Activated T-helper 1 cell treated with anti-CD3 and anti-CD28 coated beads, Interleukin-12 subunit alpha, Interleukin-12 subunit beta, Interleukin-2, Interleukin-4 antibody, amounts not matched to agents 30 ng/mL and 10 ng/mL and 1 ng/mL, durations not matched to agents 14 hours and 24 hours and 36 hours (primary cell): ENCODE measurements around the gene BARHL1. TPM values are rescaled to one million over a fixed set of nuclear protein-coding genes. Genes with fewer than 3 reads are reported as not detected.

Experiments used
- DNase-seq: peaks from one replicate; pipeline ENCODE4 v3.0.0; 2021; ENCODE audit warnings: low spot score
- H3K27ac Mint-ChIP-seq: one replicate; pipeline ENCODE4 v1.8.0; 2021; ENCODE audit warnings: mild to moderate bottlenecking, mixed read lengths
- H3K27me3 Mint-ChIP-seq: one replicate; pipeline ENCODE4 v1.8.0; 2022; ENCODE audit warnings: mild to moderate bottlenecking, moderate library complexity, mixed read lengths; ENCODE audit not compliant: insufficient read depth
- H3K36me3 Mint-ChIP-seq: one replicate; pipeline ENCODE4 v1.8.0; 2021; ENCODE audit warnings: low read depth, mixed read lengths
- H3K4me1 Mint-ChIP-seq: one replicate; pipeline ENCODE4 v1.8.0; 2021; ENCODE audit warnings: low read depth, mixed read lengths
- H3K4me3 Mint-ChIP-seq: one replicate; pipeline ENCODE4 v1.8.0; 2021; ENCODE audit warnings: mild to moderate bottlenecking, moderate library complexity, mixed read lengths
- H3K9me3 Mint-ChIP-seq: one replicate; pipeline ENCODE4 v1.8.0; 2021; ENCODE audit warnings: mixed read lengths
- intact Hi-C: fragments of 100-400 bp; cut with micrococcal nuclease; formaldehyde crosslinking; loops from one replicate; pipeline ENCODE4 v1.15.1; 2024
- total RNA-seq: library from RNA; stranded (reverse); gene quantifications from 2 replicates; pipeline ENCODE4 v1.2.3, GENCODE V29; 2022

Gene BARHL1
- not detected in 2 replicates for total RNA-seq

GRCh38 chr9:132582276-132582785, at the start of gene BARHL1:
Gene BARHL1, plus strand, starts transcription at chr9:132582606. Its CDS starts 192 bp downstream, at chr9:132582798.
- no peak for DNase-seq
- H3K9me3 Mint-ChIP-seq, result no peaks in the 10 kb centered on the region
- peaks cover 80% of the 10 kb centered on the region for H3K27me3 Mint-ChIP-seq
- peak within 1 kb of the TSS; percentile 79 for H3K27ac Mint-ChIP-seq
- H3K4me1 Mint-ChIP-seq, result peaks cover 8% of the 10 kb centered on the region
- H3K36me3 Mint-ChIP-seq, result peaks cover 1% of the 10 kb centered on the region
- H3K4me3 Mint-ChIP-seq, result peak within 1 kb of the TSS; percentile 45
- intact Hi-C loops, result no loop called here

- intact Hi-C loops, result no loop called here
- Mint-ChIP-seq H3K27ac (no peak overlapping the region), H3K36me3 (no peaks in the 10 kb centered on the region), H3K9me3 (peaks cover 3% of the 10 kb centered on the region), H3K27me3 (peaks cover 11% of the 10 kb centered on the region), H3K4me3 (no peak overlapping the region), H3K4me1 (no peaks in the 10 kb centered on the region)
- DNase-seq, result no peak
These were observed 47.6 kb upstream of the BARHL1 start for GRCh38 chr9:132534832-132535231.

- no peak for DNase-seq
- Mint-ChIP-seq H3K4me1 (no peaks in the 10 kb centered on the region), H3K4me3 (no peak overlapping the region), H3K36me3 (no peaks in the 10 kb centered on the region), H3K9me3 (peaks cover 3% of the 10 kb centered on the region), H3K27me3 (peaks cover 3% of the 10 kb centered on the region), H3K27ac (no peak overlapping the region)
- intact Hi-C loops, result no loop called here
These were observed 46.3 kb upstream of the BARHL1 start for GRCh38 chr9:132536124-132536523.

GRCh38 chr9:132537352-132537751, 45.1 kb upstream of the BARHL1 start:
- Mint-ChIP-seq H3K36me3 (no peaks in the 10 kb centered on the region), H3K27ac (no peak overlapping the region), H3K4me1 (no peaks in the 10 kb centered on the region), H3K27me3 (no peaks in the 10 kb centered on the region), H3K9me3 (peaks cover 3% of the 10 kb centered on the region), H3K4me3 (no peak overlapping the region)
- DNase-seq, result no peak
- intact Hi-C loops, result no loop called here

- Mint-ChIP-seq H3K4me3 (no peak overlapping the region), H3K27ac (no peak overlapping the region), H3K9me3 (peaks cover 3% of the 10 kb centered on the region), H3K4me1 (no peaks in the 10 kb centered on the region), H3K36me3 (no peaks in the 10 kb centered on the region), H3K27me3 (no peaks in the 10 kb centered on the region)
- DNase-seq, result no peak
- intact Hi-C loops, result no loop called here
These were observed 44.3 kb upstream of the BARHL1 start for GRCh38 chr9:132538071-132538470.

GRCh38 chr9:132539096-132539495, 43.3 kb upstream of the BARHL1 start:
- intact Hi-C loops, result no loop called here

GRCh38 chr9:132541051-132541450, 41.4 kb upstream of the BARHL1 start:
- Mint-ChIP-seq H3K4me3 (no peak overlapping the region), H3K27me3 (peaks cover 3% of the 10 kb centered on the region), H3K9me3 (no peaks in the 10 kb centered on the region), H3K36me3 (no peaks in the 10 kb centered on the region), H3K4me1 (no peaks in the 10 kb centered on the region), H3K27ac (no peak overlapping the region)
- intact Hi-C loops, result no loop called here
- no peak for DNase-seq

More at GRCh38 chr9:132539096-132539495, 43.3 kb upstream of the BARHL1 start:
- H3K27me3 Mint-ChIP-seq, result no peaks in the 10 kb centered on the region
- no peak overlapping the region for H3K27ac Mint-ChIP-seq
- H3K4me1 Mint-ChIP-seq, result no peaks in the 10 kb centered on the region
- H3K4me3 Mint-ChIP-seq, result no peak overlapping the region
- peaks cover 3% of the 10 kb centered on the region for H3K9me3 Mint-ChIP-seq
- no peaks in the 10 kb centered on the region for H3K36me3 Mint-ChIP-seq
- DNase-seq, result no peak

GRCh38 chr9:132541870-132542830, 40.3 kb upstream of the BARHL1 start:
- Mint-ChIP-seq H3K27me3 (peaks cover 4% of the 10 kb centered on the region), H3K36me3 (no peaks in the 10 kb centered on the region)

GRCh38 chr9:132543251-132543650, 39.2 kb upstream of the BARHL1 start:
- Mint-ChIP-seq H3K27ac (no peak overlapping the region), H3K4me3 (no peak overlapping the region), H3K4me1 (no peaks in the 10 kb centered on the region), H3K9me3 (no peaks in the 10 kb centered on the region), H3K27me3 (peaks cover 8% of the 10 kb centered on the region), H3K36me3 (no peaks in the 10 kb centered on the region)
- DNase-seq, result no peak
- intact Hi-C loops, result no loop called here

More at GRCh38 chr9:132541870-132542830, 40.3 kb upstream of the BARHL1 start:
- no peak overlapping the region for H3K27ac Mint-ChIP-seq
- H3K9me3 Mint-ChIP-seq, result no peaks in the 10 kb centered on the region
- no peaks in the 10 kb centered on the region for H3K4me1 Mint-ChIP-seq
- no peak for DNase-seq
- H3K4me3 Mint-ChIP-seq, result no peak overlapping the region
- intact Hi-C loops, result no loop called here

GRCh38 chr9:132543960-132544359, 38.4 kb upstream of the BARHL1 start:
- Mint-ChIP-seq H3K4me1 (no peaks in the 10 kb centered on the region), H3K27ac (no peak overlapping the region), H3K9me3 (no peaks in the 10 kb centered on the region), H3K27me3 (peaks cover 10% of the 10 kb centered on the region), H3K4me3 (no peak overlapping the region), H3K36me3 (no peaks in the 10 kb centered on the region)
- intact Hi-C loops, result no loop called here
- DNase-seq, result no peak

- no peak overlapping the region for H3K27ac Mint-ChIP-seq
- no peaks in the 10 kb centered on the region for H3K4me1 Mint-ChIP-seq
- H3K4me3 Mint-ChIP-seq, result no peak overlapping the region
- no peak for DNase-seq
- H3K27me3 Mint-ChIP-seq, result peaks cover 10% of the 10 kb centered on the region
- intact Hi-C loops, result no loop called here
- no peaks in the 10 kb centered on the region for H3K36me3 Mint-ChIP-seq
- H3K9me3 Mint-ChIP-seq, result no peaks in the 10 kb centered on the region
These were observed 36.8 kb upstream of the BARHL1 start for GRCh38 chr9:132545578-132545977.

GRCh38 chr9:132546148-132547051, 36.0 kb upstream of the BARHL1 start:
- Mint-ChIP-seq H3K36me3 (no peaks in the 10 kb centered on the region), H3K27me3 (peaks cover 10% of the 10 kb centered on the region), H3K4me1 (no peaks in the 10 kb centered on the region), H3K27ac (no peak overlapping the region), H3K4me3 (no peak overlapping the region), H3K9me3 (no peaks in the 10 kb centered on the region)
- no peak for DNase-seq
- intact Hi-C loops, result no loop called here
